ENCODE measurements around the gene SIL1. TPM values are rescaled to one million over a fixed set of nuclear protein-coding genes. Genes with fewer than 3 reads are reported as not detected.

SIL1 gene
- total RNA-seq, 2 donors from 2014 or later: 31.6 to 64.4 TPM

DNA sequence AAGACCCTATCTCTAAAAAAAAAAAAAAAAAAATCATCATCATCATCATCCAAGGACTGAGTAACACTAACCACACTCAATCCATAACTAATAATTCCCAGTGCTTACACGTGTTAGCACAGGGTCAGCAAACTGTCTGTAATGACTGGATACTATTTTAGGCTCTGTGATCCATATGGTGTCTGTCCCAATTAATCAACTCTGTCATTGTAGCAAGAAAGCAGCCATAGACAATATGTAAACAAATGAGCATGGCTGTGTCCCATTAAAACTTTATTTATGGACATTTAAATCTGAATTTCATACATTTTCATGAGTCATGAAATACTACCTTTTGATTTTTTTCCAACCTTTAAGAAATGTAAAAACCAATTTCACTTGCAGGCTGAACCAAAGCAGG is 148.4 kb downstream of the SIL1 start:
- no peak for DNase-seq
- H3K4me1 ChIP-seq: no peaks in the 10 kb centered on the region
- H3K9me3 ChIP-seq: no peaks in the 10 kb centered on the region
- no peaks in the 10 kb centered on the region for H3K36me3 ChIP-seq
- intact Hi-C loops (cut with DNase I): no loop called here
- H3K9ac ChIP-seq (ENCODE audit: low read depth in 2 of 2, low read length in 2 of 2): no peak overlapping the region
- H3K4me3 ChIP-seq: no peak overlapping the region
- no peaks in the 10 kb centered on the region for H3K27me3 ChIP-seq
- H3K27ac ChIP-seq: no peak overlapping the region
- TF ChIP-seq, protein P1, sequence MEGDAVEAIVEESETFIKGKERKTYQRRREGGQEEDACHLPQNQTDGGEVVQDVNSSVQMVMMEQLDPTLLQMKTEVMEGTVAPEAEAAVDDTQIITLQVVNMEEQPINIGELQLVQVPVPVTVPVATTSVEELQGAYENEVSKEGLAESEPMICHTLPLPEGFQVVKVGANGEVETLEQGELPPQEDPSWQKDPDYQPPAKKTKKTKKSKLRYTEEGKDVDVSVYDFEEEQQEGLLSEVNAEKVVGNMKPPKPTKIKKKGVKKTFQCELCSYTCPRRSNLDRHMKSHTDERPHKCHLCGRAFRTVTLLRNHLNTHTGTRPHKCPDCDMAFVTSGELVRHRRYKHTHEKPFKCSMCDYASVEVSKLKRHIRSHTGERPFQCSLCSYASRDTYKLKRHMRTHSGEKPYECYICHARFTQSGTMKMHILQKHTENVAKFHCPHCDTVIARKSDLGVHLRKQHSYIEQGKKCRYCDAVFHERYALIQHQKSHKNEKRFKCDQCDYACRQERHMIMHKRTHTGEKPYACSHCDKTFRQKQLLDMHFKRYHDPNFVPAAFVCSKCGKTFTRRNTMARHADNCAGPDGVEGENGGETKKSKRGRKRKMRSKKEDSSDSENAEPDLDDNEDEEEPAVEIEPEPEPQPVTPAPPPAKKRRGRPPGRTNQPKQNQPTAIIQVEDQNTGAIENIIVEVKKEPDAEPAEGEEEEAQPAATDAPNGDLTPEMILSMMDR (IDR thresholded peaks at IDR 0.05): no peak

DNA sequence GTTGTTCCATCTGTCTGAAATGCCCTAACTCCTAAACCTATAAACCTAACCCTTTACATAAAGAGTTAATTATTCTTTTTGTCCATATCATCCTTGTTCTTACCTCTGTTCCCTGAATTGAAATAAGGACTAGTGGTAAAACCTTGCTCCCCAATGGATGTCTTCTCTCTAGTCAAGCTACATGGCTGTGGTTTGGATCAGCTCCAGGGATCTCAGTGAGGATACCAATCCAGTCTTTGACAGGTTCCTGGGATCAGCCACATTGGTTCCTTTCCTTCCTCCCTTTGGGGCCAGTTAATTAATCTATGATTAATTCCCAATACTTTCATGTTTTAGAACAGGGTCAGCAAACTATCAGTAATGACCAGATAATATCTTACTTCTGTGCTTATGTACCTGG is 151.6 kb downstream of the SIL1 start:
- TF ChIP-seq, protein P1 (IDR thresholded peaks at IDR 0.05): no peak
- Histone ChIP-seq H3K4me3 (no peak overlapping the region), H3K27me3 (no peaks in the 10 kb centered on the region), H3K36me3 (no peaks in the 10 kb centered on the region), H3K9me3 (no peaks in the 10 kb centered on the region), H3K27ac (no peak overlapping the region), H3K4me1 (no peaks in the 10 kb centered on the region), H3K9ac (ENCODE audit: low read depth in 2 of 2, low read length in 2 of 2) (no peak overlapping the region)
- intact Hi-C loops (cut with DNase I): no loop called here
- DNase-seq: no peak

DNA sequence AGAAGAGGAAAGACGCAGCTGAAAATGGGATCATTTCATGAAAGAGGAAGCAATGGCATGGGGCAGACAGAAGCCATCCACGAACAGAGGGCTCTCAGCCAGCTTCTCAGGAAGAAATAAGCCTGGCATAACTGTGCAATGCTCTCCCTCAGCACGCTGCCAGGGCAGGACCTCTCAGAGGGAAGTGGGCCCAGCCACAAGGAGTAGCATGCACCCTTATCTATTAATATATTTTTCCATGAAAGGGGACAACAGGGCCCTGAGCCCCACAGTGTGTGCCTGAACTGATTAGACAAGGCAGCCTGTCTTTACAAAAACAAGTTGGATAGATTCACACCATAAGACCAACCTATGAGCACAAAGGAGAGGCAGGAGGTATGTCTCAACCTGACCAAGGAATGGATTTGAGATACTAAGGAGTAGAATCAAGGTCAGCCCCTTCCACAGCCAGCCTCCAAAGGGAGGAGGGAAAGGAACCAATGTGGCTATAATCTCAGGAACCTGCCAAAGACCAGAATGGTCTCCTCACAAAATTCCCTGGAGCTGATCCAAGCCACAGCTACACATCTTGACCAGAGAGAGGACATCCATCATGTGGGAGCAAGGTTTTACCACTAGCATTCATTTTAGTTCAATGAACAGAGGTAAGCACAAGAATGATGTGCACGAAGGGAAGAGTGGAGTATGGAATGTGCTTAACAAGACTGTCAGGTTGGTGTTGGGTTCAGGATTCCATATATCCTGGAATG is 154.8 kb downstream of the SIL1 start:
- intact Hi-C loops (cut with DNase I): no loop called here
- Histone ChIP-seq H3K36me3 (no peaks in the 10 kb centered on the region), H3K9me3 (no peaks in the 10 kb centered on the region), H3K4me3 (no peak overlapping the region), H3K9ac (ENCODE audit: low read depth in 2 of 2, low read length in 2 of 2) (no peak overlapping the region), H3K4me1 (no peaks in the 10 kb centered on the region), H3K27me3 (no peaks in the 10 kb centered on the region), H3K27ac (no peak overlapping the region)
- TF ChIP-seq, protein P1 (IDR thresholded peaks at IDR 0.05): no peak
- DNase-seq: no peak

DNA sequence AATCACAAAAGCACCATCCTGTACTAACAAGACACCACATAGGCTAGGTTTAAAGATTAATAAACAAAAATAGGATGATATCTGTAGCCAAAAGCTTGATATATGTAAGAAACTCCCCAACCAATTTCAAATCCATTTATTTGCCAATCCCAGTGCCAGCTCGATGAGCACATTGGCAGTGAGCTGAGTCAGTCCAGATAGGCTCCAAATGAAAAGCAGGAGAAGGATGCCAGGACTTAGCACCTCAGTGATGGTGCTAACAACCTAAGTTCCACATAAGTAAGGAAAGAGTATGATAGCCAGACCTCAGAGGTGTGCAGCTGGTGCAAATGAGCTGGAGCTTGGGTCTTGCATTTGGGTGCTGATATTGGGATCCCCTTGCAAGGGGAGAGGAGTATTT is 158.1 kb downstream of the SIL1 start:
- Histone ChIP-seq H3K36me3 (no peaks in the 10 kb centered on the region), H3K4me3 (no peak overlapping the region), H3K27ac (no peak overlapping the region), H3K27me3 (no peaks in the 10 kb centered on the region), H3K4me1 (no peaks in the 10 kb centered on the region), H3K9me3 (no peaks in the 10 kb centered on the region), H3K9ac (ENCODE audit: low read depth in 2 of 2, low read length in 2 of 2) (no peak overlapping the region)
- TF ChIP-seq, protein P1 (IDR thresholded peaks at IDR 0.05): no peak
- no peak for DNase-seq
- intact Hi-C loops (cut with DNase I): no loop called here

DNA sequence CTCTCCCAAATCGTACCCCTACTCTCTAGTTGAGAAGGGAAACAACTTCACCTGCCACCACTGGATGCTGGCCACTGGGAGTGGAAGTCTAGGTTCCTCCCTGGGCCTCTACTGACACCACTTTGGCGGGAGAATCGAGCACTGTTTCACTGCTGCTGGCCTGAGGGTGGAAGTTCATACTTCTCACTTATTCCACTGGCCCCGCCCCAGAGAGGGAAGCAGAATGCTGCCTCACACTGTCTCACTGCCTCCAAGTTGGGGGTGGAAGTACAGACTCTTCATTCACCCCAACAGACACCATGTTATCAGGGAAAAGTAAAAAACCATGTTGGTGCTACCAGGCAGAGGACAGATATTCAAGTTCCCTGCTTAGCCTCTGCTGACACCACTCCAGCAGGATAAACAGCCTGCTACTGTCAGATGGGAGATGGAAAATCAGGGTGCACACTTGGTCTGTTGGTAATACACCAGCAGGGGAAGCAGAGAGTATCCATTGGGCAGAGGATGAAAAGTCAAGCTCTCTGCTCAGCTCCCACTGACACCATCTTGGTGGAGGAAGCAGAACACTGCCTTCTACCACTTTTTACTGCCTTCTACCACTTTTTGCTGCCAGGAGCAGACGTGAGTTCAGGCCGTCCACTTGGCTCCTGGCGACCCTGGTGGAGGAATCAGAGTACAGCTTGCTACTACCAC is 159.4 kb downstream of the SIL1 start:
- no peak overlapping the region for H3K9ac ChIP-seq (ENCODE audit: low read depth in 2 of 2, low read length in 2 of 2)
- no peaks in the 10 kb centered on the region for H3K36me3 ChIP-seq
- H3K27me3 ChIP-seq: no peaks in the 10 kb centered on the region
- DNase-seq: no peak
- H3K27ac ChIP-seq: no peak overlapping the region
- intact Hi-C loops (cut with DNase I): no loop called here
- TF ChIP-seq, protein P1 (IDR thresholded peaks at IDR 0.05): no peak
- H3K4me3 ChIP-seq: no peak overlapping the region
- H3K9me3 ChIP-seq: no peaks in the 10 kb centered on the region
- H3K4me1 ChIP-seq: no peaks in the 10 kb centered on the region

Data from colonic mucosa (tissue), 4 donors.